ENCODE measurements around the gene CDHR2.
A peak's percentile ranks its signal among the peaks of the same experiment; 100 is the strongest.

The CDHR2 gene

GRCh38 chr5:176528761-176529115 lies 20.4 kb upstream of the CDHR2 start:
- no peak for DNase-seq (ENCODE audit: low spot score)

GRCh38 chr5:176529116-176529740 lies 19.9 kb upstream of the CDHR2 start:
- DNase-seq (ENCODE audit: low spot score), result no peak

- no peak for DNase-seq (ENCODE audit: low spot score)
Observed at GRCh38 chr5:176529741-176530141, 19.4 kb upstream of the CDHR2 start.

- DNase-seq (ENCODE audit: low spot score), result peak; percentile 22
Observed at GRCh38 chr5:176530393-176530982, 18.7 kb upstream of the CDHR2 start.

- peak; percentile 55 for DNase-seq (ENCODE audit: low spot score)
Observed at GRCh38 chr5:176530983-176531901, 17.9 kb upstream of the CDHR2 start.

GRCh38 chr5:176531902-176532493 lies 17.1 kb upstream of the CDHR2 start:
- DNase-seq (ENCODE audit: low spot score), result no peak

- DNase-seq (ENCODE audit: low spot score), result peak; percentile 18
Observed at GRCh38 chr5:176532795-176533194, 16.3 kb upstream of the CDHR2 start.

- DNase-seq (ENCODE audit: low spot score), result no peak
Observed at GRCh38 chr5:176533390-176533789, 15.8 kb upstream of the CDHR2 start.

- DNase-seq (ENCODE audit: low spot score), result peak; percentile 20
Observed at GRCh38 chr5:176533894-176534611, 15.1 kb upstream of the CDHR2 start.

- no peak for DNase-seq (ENCODE audit: low spot score)
Observed at GRCh38 chr5:176534640-176535039, 14.5 kb upstream of the CDHR2 start.

- DNase-seq (ENCODE audit: low spot score), result no peak
Observed at GRCh38 chr5:176535101-176535663, 14.0 kb upstream of the CDHR2 start.

- peak; percentile 30 for DNase-seq (ENCODE audit: low spot score)
Observed at GRCh38 chr5:176535664-176536131, 13.4 kb upstream of the CDHR2 start.

GRCh38 chr5:176536132-176536901 lies 12.8 kb upstream of the CDHR2 start:
- peak; percentile 82 for DNase-seq (ENCODE audit: low spot score)

GRCh38 chr5:176536902-176537553 lies 12.1 kb upstream of the CDHR2 start, which contains the start of gene RNF44:
Gene RNF44 (minus strand): TSS chr5:176537402. CDS start chr5:176532472, 4,930 bp downstream.
- DNase-seq (ENCODE audit: low spot score), result peak; percentile 94

GRCh38 chr5:176537554-176538229 lies 11.4 kb upstream of the CDHR2 start:
- peak; percentile 90 for DNase-seq (ENCODE audit: low spot score)

GRCh38 chr5:176538230-176538988 lies 10.7 kb upstream of the CDHR2 start:
- no peak for DNase-seq (ENCODE audit: low spot score)

- DNase-seq (ENCODE audit: low spot score), result no peak
Observed at GRCh38 chr5:176538989-176539384, 10.2 kb upstream of the CDHR2 start.

- no peak for DNase-seq (ENCODE audit: low spot score)
Observed at GRCh38 chr5:176540476-176540899, 8.7 kb upstream of the CDHR2 start.

GRCh38 chr5:176540956-176541337 lies 8.2 kb upstream of the CDHR2 start:
- DNase-seq (ENCODE audit: low spot score), result no peak
